Testis (tissue), 3 donors: ENCODE results near the gene WDR46. TPM values are rescaled to one million over a fixed set of nuclear protein-coding genes. Genes with fewer than 3 reads are reported as not detected.

Experiments
- DNase-seq: peaks from one replicate; pipeline ENCODE4 v3.0.0-alpha.2; 2019
- H3K27ac ChIP-seq, 2 donors: fragments of 200-600 bp; sonication (generic); one replicate each; pipeline ENCODE4 v1.5.1; 2019
- H3K27me3 ChIP-seq: fragments of 200-600 bp; sonication (generic); one replicate; pipeline ENCODE4 v1.5.1; 2019
- H3K36me3 ChIP-seq: fragments of 200-600 bp; sonication (generic); one replicate; pipeline ENCODE4 v1.5.1; 2017; ENCODE audit warnings: low read depth; ENCODE audit errors: missing control alignments
- H3K4me1 ChIP-seq: fragments of 200-600 bp; sonication (generic); one replicate; pipeline ENCODE4 v1.5.1; 2019
- H3K4me3 ChIP-seq, 2 donors: fragments of 200-600 bp; sonication (generic); one replicate each; pipeline ENCODE4 v1.5.1; 2017 to 2019
- H3K9me3 ChIP-seq: fragments of 200-600 bp; sonication (generic); one replicate; pipeline ENCODE4 v1.5.1; 2017
- POLR2A ChIP-seq: fragments of 450-650 bp; IDR thresholded peaks from one replicate; pipeline ENCODE4 v1.6.1; 2017; ENCODE audit warnings: antibody characterized with exemption, mild to moderate bottlenecking, moderate library complexity
- WGBS, 2 donors: methylation state at CpG; one replicate each; pipeline ENCODE4 v1.1.5; 2018; 5-methylcytosine and 5-hydroxymethylcytosine counted together
- intact Hi-C: fragments of 100-400 bp; cut with DNase I; formaldehyde crosslinking; loops from one replicate; pipeline ENCODE4 v1.15.1; 2023; ENCODE audit warnings: low total_unique reads
- polyA plus RNA-seq: library from polyadenylated mRNA; stranded (reverse); fragments of 350-450 nt; fragmentation: Illumina TruSeq; extraction: RNeasy Lipid Tissue Mini Kit (QIAGEN cat#74804); gene quantifications from one replicate; pipeline ENCODE4 v1.2.3, GENCODE V29; 2014; ENCODE audit warnings: low read depth, low replicate concordance; ENCODE audit not compliant: insufficient read depth
- total RNA-seq, 2 donors: library from RNA; depleted of rRNA; stranded (reverse); fragments of >200 nt; gene quantifications; one replicate each; pipeline ENCODE4 v1.2.3, GENCODE V29; 2016
- TF ChIP-seq, protein P1 (sequence below), 3 experiments: fragments of 450-650 bp in 2 of 3; fragments of 200-600 bp in 1 of 3; sonication (generic) in 1 of 3; IDR thresholded peaks; one replicate each; pipeline ENCODE4 v1.5.1; 2016 to 2019; ENCODE audit warnings: antibody characterized with exemption in 3 of 3, mild to moderate bottlenecking in 2 of 3, moderate library complexity in 1 of 3

WDR46 gene
- total and polyA plus RNA-seq, 3 donors from 2014 or later = 61.6 to 71.2 (median 63.2) TPM

- no peaks in the 10 kb centered on the region for H3K9me3 ChIP-seq
- no peak for DNase-seq
- intact Hi-C loops = no loop called here
- H3K4me3 ChIP-seq = no peak overlapping the region
- no peak for TF ChIP-seq POLR2A
- TF ChIP-seq, protein P1, sequence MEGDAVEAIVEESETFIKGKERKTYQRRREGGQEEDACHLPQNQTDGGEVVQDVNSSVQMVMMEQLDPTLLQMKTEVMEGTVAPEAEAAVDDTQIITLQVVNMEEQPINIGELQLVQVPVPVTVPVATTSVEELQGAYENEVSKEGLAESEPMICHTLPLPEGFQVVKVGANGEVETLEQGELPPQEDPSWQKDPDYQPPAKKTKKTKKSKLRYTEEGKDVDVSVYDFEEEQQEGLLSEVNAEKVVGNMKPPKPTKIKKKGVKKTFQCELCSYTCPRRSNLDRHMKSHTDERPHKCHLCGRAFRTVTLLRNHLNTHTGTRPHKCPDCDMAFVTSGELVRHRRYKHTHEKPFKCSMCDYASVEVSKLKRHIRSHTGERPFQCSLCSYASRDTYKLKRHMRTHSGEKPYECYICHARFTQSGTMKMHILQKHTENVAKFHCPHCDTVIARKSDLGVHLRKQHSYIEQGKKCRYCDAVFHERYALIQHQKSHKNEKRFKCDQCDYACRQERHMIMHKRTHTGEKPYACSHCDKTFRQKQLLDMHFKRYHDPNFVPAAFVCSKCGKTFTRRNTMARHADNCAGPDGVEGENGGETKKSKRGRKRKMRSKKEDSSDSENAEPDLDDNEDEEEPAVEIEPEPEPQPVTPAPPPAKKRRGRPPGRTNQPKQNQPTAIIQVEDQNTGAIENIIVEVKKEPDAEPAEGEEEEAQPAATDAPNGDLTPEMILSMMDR (IDR thresholded peaks at IDR 0.05) = no peak
- 84 to 88% methylated on average over 15 of the region's 15 CpGs for WGBS, 2 donors
- H3K27me3 ChIP-seq = no peaks in the 10 kb centered on the region
- H3K36me3 ChIP-seq = no peaks in the 10 kb centered on the region
- no peak overlapping the region for H3K27ac ChIP-seq
- peaks cover 20% of the 10 kb centered on the region for H3K4me1 ChIP-seq
Measured at GRCh38 chr6:33295621-33296369, 6.8 kb upstream of the WDR46 start.

DNA sequence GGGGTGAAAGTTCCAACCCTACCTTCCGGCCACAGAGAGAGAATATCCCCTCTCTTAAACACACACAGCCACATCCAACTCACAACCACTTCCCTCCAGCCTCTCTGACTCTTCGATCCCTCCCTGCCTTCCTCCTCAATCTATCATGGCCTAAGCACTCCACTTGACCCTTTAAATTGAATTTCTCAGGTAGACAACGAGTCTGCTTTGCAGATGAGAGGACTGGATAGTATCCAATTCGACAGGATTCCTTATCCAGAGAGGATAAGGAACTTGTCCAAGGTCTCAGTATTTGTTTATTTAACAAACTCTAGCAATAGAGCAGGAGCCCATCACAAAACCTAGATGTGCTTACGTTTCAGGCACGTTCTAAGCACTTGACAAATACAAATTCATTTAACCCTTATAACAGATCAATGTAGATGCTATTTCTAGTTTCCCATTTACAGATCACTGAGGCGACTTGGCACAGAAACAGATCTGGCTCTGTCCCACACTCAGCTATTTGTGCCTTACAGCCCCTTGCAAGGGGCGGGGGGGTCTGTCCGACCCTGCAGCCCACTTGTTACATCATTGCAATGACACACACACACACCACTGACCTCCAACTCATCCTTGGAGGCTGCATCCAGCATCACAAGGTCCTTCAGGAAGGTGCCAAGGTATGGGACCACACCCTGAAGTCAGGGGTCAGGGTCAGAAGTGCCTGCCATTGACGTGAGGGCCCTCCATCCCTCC lies 5.2 kb upstream of the WDR46 start:
- Histone ChIP-seq H3K4me1 (peaks cover 17% of the 10 kb centered on the region), H3K4me3 (no peak overlapping the region), H3K36me3 (no peaks in the 10 kb centered on the region), H3K9me3 (no peaks in the 10 kb centered on the region), H3K27me3 (no peaks in the 10 kb centered on the region), H3K27ac (no peak overlapping the region)
- TF ChIP-seq POLR2A = no peak
- TF ChIP-seq, protein P1 (IDR thresholded peaks at IDR 0.05) = no peak
- WGBS, 2 donors = 63 to 75% methylated on average over 10 of the region's 10 CpGs
- DNase-seq = no peak
- intact Hi-C loops = no loop called here

DNA sequence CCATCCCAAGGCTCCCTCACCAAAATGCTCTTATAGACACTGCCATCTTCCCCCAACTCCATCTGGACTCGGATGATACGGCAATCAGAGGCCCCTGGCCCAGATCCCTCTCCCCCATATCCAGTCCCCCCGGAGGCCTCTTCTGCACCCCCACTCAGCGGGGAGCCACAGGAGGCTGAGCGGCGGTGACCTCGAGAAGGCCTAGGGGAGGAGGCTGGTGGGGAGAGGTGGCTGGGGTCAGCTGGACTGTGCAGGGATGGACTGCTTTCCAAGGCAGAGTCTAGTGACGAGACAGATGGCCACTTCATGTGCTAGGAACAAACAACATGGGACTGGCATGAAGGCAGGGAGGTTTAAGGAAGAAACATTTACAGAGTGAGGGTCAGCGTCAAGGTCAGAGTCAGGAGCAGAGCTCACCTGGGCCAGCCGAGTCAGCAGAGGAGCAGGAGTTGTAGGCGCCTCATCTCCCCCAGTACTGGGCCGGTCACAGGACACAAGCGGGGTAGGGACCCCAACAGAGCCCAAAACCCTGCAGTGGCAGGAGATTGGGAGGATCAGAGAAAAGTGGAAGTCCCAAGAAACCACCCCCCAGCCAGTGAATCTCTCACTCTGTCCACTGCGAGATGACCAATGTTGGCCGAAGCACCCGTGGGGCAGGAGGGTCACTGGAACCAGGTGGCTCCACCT lies 4.1 kb upstream of the WDR46 start:
- no peak for DNase-seq
- Histone ChIP-seq H3K4me1 (peaks cover 20% of the 10 kb centered on the region), H3K27me3 (no peaks in the 10 kb centered on the region), H3K27ac (no peak overlapping the region), H3K36me3 (no peaks in the 10 kb centered on the region), H3K4me3 (no peak overlapping the region), H3K9me3 (no peaks in the 10 kb centered on the region)
- WGBS, 2 donors = 82 to 83% methylated on average over 16 of the region's 16 CpGs
- TF ChIP-seq, protein P1 (IDR thresholded peaks at IDR 0.05) = no peak
- no peak for TF ChIP-seq POLR2A
- intact Hi-C loops = no loop called here

DNA sequence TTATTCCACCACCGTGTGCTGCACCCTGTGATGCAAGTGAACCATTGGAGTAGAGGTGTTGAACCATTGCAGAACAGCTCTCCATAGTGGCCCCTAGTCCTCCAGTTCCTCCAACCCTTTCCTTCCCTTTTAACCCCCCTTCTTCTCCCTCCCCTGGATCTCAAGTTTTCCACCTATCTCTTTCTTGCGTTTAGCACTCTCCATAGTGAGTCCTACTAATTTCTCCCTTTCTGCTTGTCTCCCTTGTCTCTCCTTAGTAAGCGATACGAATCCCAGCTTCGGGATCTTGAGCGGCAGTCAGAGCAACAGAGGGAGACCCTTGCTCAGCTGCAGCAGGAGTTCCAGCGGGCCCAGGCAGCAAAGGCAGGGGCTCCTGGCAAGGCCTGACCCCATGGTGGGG lies 1.4 kb upstream of the WDR46 start:
- Histone ChIP-seq H3K4me3 (no peak overlapping the region), H3K27me3 (no peaks in the 10 kb centered on the region), H3K36me3 (no peaks in the 10 kb centered on the region), H3K9me3 (no peaks in the 10 kb centered on the region), H3K27ac (no peak overlapping the region), H3K4me1 (peaks cover 12% of the 10 kb centered on the region)
- no peak for DNase-seq
- TF ChIP-seq POLR2A = no peak
- TF ChIP-seq, protein P1 (IDR thresholded peaks at IDR 0.05) = no peak
- WGBS, 2 donors = 31 to 56% methylated on average over 6 to 7 of the region's 7 CpGs
- intact Hi-C loops = no loop called here
